ENCODE data around the gene RAPH1.

DNA sequence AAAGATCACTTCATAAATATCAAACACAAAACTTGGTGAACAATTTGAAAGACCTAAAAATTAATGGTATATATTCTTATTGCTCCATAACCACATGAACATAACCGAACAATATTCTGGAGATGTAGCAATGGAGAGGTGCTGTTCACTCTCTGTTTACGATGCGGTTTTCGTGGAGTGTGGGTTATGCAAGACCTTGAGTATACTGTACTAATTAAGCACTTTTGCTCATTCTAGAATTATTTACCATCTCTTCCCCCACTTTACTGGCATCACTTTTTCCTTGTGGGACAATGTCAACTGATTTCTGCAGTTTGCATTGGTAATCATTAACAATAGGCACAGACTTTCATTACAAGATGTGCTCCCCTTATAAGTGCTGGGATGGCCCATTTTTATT lies 97.6 kb downstream of the RAPH1 start:
- TF ChIP-seq, protein P1, sequence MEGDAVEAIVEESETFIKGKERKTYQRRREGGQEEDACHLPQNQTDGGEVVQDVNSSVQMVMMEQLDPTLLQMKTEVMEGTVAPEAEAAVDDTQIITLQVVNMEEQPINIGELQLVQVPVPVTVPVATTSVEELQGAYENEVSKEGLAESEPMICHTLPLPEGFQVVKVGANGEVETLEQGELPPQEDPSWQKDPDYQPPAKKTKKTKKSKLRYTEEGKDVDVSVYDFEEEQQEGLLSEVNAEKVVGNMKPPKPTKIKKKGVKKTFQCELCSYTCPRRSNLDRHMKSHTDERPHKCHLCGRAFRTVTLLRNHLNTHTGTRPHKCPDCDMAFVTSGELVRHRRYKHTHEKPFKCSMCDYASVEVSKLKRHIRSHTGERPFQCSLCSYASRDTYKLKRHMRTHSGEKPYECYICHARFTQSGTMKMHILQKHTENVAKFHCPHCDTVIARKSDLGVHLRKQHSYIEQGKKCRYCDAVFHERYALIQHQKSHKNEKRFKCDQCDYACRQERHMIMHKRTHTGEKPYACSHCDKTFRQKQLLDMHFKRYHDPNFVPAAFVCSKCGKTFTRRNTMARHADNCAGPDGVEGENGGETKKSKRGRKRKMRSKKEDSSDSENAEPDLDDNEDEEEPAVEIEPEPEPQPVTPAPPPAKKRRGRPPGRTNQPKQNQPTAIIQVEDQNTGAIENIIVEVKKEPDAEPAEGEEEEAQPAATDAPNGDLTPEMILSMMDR (IDR thresholded peaks at IDR 0.05): no peak
- no peak for TF ChIP-seq ZFX (IDR thresholded peaks at IDR 0.05; ENCODE audit: borderline replicate concordance)

All from 22Rv1 (cell line).